ENCODE data around the gene TNFAIP8L3. TPM values are rescaled to one million over a fixed set of nuclear protein-coding genes. Genes with fewer than 3 reads are reported as not detected.

The TNFAIP8L3 gene
- total RNA-seq, 1 donor from 2014 or later: 2.9 TPM

DNA sequence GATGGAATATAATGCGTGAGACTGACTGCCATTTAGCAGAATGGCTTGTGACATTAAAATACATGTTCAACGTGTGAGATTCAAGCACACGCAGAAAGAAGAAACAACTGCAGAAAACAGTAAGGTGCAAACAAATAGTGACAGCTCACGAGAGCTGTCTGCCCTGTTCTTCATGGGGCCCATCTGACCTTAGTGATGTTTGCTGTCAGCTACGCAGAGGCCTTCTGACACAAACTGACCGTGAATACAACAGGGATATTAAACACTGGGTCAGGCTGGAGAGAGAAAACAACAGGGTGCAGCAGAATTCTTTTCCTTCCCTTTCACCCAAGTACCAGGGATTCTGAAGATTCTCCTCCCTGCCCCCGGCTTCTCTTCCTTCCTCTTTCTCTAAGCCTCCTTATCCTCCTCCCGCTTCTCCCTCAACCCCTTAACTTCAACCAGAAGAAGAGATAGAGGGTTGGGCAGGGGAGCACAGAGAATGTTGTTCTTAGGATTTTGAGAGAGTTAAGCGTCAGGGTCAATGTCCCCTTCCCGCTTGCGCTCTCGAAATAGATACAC, 2.1 kb downstream of the TNFAIP8L3 start:
- FAIRE-seq (no peak), DNase-seq (ENCODE audit: low spot score in 2 of 2) (no peak)

GRCh38 chr15:51090753-51091152, 4.0 kb downstream of the TNFAIP8L3 start:
- FAIRE-seq (no peak), DNase-seq (ENCODE audit: low spot score in 2 of 2) (no peak)

- FAIRE-seq (no peak), DNase-seq (ENCODE audit: low spot score in 2 of 2) (no peak)
Measured at GRCh38 chr15:51089699-51090453, 4.8 kb downstream of the TNFAIP8L3 start.

- FAIRE-seq (no peak), DNase-seq (ENCODE audit: low spot score in 2 of 2) (no peak)
Measured at GRCh38 chr15:51089041-51089440, 5.7 kb downstream of the TNFAIP8L3 start.

GRCh38 chr15:51088585-51088984, 6.1 kb downstream of the TNFAIP8L3 start:
- FAIRE-seq: no peak

DNA sequence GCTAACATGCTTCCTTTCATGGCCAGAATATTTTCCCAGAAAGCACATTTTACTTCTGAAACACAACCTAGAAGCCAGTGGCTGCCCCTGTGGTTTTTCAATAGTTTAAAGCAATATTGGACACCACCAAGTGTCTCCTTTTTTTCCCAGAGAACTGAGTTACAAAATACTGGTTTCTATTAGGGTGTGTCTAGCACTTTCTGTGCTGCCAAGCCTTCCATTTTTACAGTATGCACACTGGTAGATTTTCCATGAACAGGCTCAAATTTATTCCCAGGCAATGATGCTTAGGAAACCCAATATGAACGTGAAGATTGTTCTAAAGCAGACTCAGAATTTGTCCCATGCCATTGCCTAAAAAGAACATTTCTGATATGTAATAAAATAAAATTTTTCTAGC, 7.2 kb downstream of the TNFAIP8L3 start:
- no peak for DNase-seq (ENCODE audit: low spot score in 2 of 2)
- FAIRE-seq: no peak

More at GRCh38 chr15:51088585-51088984, 6.1 kb downstream of the TNFAIP8L3 start:
- no peak for DNase-seq (ENCODE audit: low spot score in 2 of 2)

- FAIRE-seq (no peak), DNase-seq (ENCODE audit: low spot score in 2 of 2) (no peak)
Measured at GRCh38 chr15:51086409-51086808, 8.3 kb downstream of the TNFAIP8L3 start.

- DNase-seq (ENCODE audit: low spot score in 2 of 2) (no peak), FAIRE-seq (no peak)
Measured at GRCh38 chr15:51085764-51086163, 8.9 kb downstream of the TNFAIP8L3 start.

DNA sequence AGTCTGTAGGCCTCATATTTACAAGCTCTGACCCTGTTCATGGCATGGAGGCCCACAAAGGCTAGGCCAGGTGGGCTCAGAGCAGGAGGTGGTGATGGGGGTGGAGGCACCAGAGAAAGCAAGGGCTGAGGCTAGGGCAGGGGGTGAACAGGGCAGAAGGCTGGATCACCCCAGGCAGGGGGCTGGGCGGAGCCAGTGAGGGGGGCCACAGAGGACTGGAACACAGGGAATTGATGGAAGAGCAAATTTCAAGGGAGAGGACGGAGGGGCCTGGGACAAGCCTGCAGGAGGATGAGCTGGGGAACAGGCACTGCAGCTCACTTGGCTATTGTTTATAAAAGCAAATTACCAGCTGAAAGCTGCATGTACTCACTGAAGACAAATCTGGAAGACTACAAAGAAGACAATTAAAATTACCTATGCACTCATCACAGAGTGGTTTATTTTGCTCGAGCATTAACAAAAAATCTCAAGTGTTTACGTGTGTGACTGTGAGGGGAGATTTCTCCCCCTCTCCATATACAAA, 11.0 kb downstream of the TNFAIP8L3 start:
- FAIRE-seq: no peak
- DNase-seq (ENCODE audit: low spot score in 2 of 2): no peak

- no peak for FAIRE-seq
- DNase-seq (ENCODE audit: low spot score in 2 of 2): no peak
Measured at GRCh38 chr15:51082246-51082645, 12.5 kb downstream of the TNFAIP8L3 start.

GRCh38 chr15:51080286-51080685, 14.4 kb downstream of the TNFAIP8L3 start:
- DNase-seq (ENCODE audit: low spot score in 2 of 2): no peak
- no peak for FAIRE-seq

- DNase-seq (ENCODE audit: low spot score in 2 of 2) (no peak), FAIRE-seq (no peak)
Measured at GRCh38 chr15:51079226-51079625, 15.5 kb downstream of the TNFAIP8L3 start.

DNA sequence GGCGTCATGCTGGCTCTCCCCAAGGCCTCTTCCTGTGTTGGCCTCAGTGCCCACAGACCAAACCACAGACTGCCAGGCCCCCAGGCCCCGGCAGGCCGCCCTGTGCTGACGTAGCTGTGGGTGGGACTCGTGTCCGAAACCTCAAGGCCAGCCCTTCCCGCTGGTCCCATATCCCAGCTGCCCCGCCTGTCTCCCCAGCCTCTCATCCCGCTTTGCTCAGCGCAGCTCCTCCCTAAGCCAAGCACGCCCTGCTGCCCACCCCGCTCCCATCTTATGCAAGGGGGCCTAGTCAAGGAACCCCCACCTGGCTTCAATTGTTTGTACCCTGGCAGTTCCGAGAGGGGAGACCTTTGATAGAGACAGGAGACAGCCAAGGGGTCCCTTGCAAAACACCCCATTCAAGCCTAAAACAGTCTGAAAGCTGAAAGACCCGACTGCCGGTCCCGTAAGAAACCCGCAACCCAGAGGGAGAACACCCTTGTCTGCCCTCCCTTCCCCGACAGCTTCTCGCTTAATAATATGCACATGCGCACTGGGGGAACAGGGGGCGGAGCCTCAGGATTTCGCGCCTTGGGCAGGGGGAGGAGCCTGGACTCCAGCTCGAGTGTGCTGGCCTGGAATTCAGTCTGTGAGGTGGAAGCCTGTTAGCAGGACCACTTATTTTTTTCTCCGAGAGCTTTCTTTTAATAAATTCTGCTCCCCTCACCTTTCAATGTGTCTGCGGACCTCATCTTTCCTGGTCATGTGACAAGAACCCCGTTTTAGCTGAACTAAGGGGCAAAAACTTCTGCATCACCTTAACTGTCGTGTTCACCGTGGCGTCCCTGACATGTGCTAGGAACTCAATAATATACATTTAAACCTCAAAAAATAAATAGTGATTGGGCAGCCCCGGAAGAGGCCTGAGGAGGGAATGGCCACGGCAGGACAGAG, 17.2 kb downstream of the TNFAIP8L3 start:
- DNase-seq (ENCODE audit: low spot score in 2 of 2): peak in 1 of 2 donors; percentile 39
- FAIRE-seq: no peak

DNA sequence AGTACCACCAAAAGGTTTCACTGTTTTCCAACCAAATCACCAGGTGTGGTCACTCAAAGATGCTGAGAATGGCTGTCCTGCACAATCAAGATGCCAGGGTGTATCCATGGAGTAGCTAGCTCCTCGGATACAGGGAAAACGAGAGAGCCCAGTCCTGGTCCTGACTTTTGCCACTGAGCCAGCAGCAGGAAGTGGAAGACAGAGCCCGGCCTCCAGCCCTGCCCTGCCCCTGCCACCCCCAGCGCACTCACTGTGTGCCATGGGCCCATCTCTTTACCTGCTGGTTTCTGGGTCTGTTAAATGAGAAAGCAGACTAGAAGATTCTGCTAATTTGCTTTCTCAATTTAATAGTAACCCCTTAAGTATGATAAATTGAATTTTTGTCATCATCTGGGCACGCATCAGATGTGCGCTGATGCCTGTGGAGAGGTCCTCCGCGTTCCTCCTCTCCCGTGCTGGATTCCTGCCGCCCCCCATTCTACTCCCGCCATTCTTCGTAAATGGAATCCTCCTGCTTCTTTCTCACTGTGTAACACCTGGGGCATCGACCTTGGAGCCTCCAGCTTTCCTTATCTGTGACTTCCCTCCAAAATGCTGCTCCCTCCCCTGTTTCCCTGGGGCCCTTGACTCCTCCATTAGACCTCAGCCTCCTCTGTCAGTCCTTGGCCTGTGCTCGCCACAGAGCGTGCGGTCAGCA, 18.0 kb downstream of the TNFAIP8L3 start:
- DNase-seq (ENCODE audit: low spot score in 2 of 2) (no peak), FAIRE-seq (no peak)

DNA sequence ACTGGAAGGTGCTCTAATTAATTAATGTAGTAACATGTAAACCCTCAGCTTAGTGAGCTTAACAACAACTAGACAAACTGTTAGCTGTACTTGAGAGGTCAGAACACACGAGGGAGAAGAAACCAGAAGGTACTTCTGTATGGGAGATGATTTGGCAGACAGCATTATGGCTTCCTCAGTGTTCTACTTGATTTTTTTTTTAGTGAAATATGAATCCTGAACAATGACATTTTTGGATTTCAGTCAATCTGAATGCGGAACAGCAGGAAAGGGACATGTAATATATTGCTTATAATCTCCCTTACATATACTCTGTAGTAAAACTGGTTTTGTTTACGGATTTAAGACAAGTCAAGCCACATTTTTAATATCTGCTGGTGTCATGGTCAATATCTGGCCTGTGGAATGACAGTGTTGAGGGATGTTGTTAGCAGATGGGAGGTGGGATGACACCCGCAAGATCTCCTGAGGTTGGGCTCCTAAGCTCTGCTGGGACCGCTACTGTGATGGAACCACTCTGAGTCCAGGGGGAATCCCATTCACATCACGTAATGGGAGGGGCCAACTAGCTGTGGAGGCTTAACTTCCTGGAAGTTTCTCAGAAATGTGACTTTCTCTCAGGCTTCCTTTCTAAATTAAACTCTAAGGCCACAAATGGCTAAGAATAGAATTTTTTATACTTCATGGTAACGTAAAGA, 18.7 kb downstream of the TNFAIP8L3 start:
- DNase-seq (ENCODE audit: low spot score in 2 of 2) (no peak), FAIRE-seq (no peak)

GRCh38 chr15:51075364-51075763, 19.3 kb downstream of the TNFAIP8L3 start:
- no peak for DNase-seq (ENCODE audit: low spot score in 2 of 2)
- no peak for FAIRE-seq

GRCh38 chr15:51074926-51075325, 19.8 kb downstream of the TNFAIP8L3 start:
- FAIRE-seq (no peak), DNase-seq (ENCODE audit: low spot score in 2 of 2) (no peak)

DNA sequence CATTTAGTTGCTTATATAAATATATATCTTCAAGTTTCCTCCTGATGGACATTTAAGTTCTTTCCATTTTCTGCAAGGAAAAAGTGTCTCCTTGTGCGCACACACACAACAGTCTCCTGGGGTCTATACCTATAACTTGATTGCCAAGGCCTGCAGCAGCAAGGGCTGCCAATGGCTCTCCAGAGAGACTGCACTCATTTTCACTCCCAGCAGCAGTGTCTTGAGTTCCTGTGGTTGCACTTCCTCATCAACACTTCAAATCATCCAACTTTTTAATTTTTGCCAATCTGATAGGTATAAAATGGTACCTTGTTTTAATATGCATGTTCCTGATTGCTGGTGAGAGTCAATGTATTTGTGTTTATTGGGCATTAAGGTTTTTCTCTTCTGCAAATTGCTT, 23.1 kb downstream of the TNFAIP8L3 start:
- DNase-seq (ENCODE audit: low spot score in 2 of 2) (no peak), FAIRE-seq (no peak)

DNA sequence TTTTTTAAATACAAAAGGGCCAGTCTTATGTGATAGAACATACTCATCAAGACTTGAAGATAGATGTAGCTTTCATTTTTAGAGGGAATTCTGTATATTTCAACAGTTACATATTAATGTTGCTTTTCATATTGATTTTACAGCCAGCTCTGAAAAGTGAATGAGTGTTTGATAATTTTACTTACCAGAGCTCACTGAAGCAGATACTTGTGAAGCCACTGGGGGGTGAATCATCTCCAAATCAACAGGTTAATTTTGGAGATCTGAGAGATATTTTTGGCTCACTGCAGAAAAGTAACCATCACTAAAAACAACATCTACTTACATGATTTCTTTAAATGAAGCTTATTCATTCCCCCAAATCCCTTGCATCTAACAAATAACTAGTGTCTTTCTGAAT, 24.7 kb downstream of the TNFAIP8L3 start:
- FAIRE-seq (no peak), DNase-seq (ENCODE audit: low spot score in 2 of 2) (no peak)

- FAIRE-seq (no peak), DNase-seq (ENCODE audit: low spot score in 2 of 2) (no peak)
Measured at GRCh38 chr15:51067510-51067909, 27.2 kb downstream of the TNFAIP8L3 start.

All from frontal cortex (tissue), 4 donors.